ENCODE data around the gene DGKB.
"Not testable (repeated sequence)": the region's sequence is repeated elsewhere in the genome, so short reads cannot be mapped to it uniquely, and the experiment has no call there.

DGKB gene

DNA sequence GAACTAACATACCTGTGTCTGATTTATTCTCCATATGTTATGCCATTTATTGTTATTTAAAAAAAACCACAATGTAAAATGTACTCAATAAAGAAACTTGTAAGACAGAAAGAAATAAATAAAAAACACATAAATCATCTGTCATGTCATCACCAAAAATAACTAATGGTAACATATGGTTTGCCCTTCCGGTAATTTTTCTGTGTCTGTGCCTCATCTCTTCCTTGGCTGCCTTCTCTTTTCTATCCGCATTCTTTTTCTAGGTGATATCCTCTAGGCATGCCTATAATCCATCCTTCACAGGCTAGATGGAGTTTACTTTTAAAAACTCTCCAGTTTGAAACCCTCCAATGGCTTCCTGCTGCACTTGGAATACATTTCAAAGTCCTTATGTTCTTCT is 609.1 kb downstream of the DGKB start:
- DNase-seq (ENCODE audit: low read depth in 3 of 3) = no peak

DNA sequence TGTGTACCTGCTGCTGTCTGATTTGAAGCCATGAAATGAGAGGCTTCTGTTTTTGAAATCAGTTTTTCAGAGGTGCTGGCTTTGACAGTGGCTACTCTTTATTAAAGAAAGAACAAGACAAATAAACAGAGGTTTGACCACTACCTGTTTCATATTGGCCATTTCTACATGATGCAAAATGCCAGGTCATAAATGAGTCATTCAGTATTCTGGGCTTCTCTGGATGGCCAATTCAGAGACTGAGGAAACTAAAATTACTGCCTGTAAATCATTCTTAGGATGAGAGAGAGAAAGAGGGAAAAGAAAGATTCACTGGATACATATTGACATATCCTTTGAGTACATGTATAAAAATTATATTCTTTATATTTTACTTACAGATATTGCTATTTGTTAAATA is 609.8 kb downstream of the DGKB start:
- no peak for DNase-seq (ENCODE audit: low read depth in 3 of 3)

- DNase-seq (ENCODE audit: low read depth in 3 of 3) = no peak
Measured at GRCh38 chr7:14289957-14290356, 612.6 kb downstream of the DGKB start.

DNA sequence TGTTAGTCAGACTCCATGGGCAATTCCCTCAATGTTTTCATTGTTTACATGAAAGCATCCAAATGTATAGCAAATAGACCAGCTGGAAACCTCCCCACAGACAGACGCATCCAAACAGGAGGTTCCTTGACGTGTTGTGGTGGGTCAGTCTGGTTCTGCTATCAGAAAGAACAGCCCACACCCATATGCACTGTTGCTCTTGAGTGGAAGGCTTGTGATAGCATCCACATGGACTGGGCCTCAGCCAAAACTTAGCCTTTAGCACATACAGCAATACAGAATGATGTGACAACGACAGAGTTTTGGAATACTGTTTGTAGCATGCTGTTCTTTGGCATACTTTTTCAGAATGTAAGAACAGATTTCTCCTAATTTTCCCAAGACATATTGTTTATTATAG is 613.9 kb downstream of the DGKB start:
- no peak for DNase-seq (ENCODE audit: low read depth in 3 of 3)

DNA sequence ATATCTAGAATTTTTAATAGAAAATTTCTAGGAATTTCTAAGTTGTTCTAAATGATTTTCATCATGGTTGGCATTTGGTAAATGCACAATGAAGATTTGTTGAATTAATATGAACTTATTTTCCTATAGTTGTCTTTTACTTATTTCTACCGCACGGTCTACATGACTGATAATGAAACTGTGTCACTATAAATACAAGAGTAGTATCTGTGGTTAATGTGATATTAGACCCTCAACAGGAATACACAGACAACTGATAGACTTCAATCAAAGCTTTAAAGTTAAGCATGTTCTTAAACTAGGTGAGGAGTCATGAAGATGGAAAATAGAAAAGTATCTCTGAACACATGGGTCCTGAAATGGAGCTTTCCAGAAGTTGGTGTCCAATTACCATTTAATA is 615.2 kb downstream of the DGKB start:
- no peak for DNase-seq (ENCODE audit: low read depth in 3 of 3)

DNA sequence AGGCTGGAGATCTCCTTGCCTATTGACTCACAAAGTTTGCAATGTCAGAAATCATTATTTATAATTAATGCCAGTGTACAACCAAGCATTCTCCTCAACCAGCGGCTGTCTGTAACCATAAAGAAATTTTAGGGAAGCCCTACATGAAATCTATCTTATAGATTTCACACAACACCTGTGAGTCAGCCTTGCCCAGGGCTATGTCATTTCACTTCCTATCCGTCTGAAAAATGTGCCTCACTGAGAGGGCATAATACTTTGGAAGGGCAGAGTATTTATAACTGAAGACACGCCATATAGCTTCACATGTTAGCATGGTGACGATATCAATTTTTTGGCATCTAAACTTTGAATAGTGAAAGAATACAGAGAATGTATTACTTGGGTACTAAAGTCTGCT is 616.5 kb downstream of the DGKB start:
- DNase-seq (ENCODE audit: low read depth in 3 of 3) = no peak

GRCh38 chr7:14279065-14279871 is 623.3 kb downstream of the DGKB start:
- DNase-seq (ENCODE audit: low read depth in 3 of 3) = not testable (repeated sequence)

- DNase-seq (ENCODE audit: low read depth in 3 of 3) = no peak
Measured at GRCh38 chr7:14275356-14275755, 627.2 kb downstream of the DGKB start.

- DNase-seq (ENCODE audit: low read depth in 3 of 3) = no peak
Measured at GRCh38 chr7:14271441-14271840, 631.1 kb downstream of the DGKB start.

DNA sequence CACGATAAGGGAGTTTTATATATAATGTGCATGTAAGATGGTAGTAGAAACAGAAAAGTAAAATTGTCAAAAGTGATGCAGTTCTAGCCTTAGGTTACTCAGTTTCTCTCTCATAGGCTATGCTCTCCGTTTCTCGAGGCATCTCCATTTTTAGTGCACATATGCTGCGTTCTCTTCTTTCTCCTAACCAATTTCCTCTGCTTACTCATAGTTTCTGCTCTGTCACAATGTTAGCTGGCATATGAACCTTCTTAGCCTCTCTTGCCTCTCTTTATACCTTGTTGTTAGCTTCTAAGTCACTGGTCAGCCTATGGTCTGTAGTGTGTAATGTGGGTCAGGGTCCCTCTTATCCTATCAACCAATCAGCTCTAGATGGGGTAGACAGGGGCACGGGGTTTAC is 632.5 kb downstream of the DGKB start:
- no peak for DNase-seq (ENCODE audit: low read depth in 3 of 3)

- no peak for DNase-seq (ENCODE audit: low read depth in 3 of 3)
Measured at GRCh38 chr7:14260011-14260410, 642.5 kb downstream of the DGKB start.

DNA sequence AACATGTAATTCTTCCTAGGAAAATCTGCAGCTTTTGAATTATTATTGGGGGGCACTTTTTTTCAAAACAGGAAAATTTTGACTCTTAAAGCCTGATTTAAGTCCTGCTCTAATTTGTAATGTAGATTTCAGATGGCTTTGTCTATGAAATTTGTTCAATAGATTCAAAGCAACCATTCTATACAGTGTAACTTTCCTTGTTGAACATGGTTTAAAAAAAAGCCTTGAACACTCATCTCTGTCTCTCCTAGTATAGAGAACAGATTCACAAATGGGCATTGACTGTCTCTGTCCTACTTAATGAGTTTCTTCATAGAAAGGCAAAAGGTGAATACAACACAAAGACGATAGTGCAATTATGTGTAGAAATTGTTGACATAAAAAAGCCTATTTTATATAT is 643.7 kb downstream of the DGKB start:
- DNase-seq (ENCODE audit: low read depth in 3 of 3) = no peak

- no peak for DNase-seq (ENCODE audit: low read depth in 3 of 3)
Measured at GRCh38 chr7:14258441-14258840, 644.1 kb downstream of the DGKB start.

- DNase-seq (ENCODE audit: low read depth in 3 of 3) = no peak
Measured at GRCh38 chr7:14252458-14252857, 650.1 kb downstream of the DGKB start.

GRCh38 chr7:14242175-14242574 is 660.4 kb downstream of the DGKB start:
- DNase-seq (ENCODE audit: low read depth in 3 of 3) = no peak

GRCh38 chr7:14236834-14237233 is 665.7 kb downstream of the DGKB start:
- DNase-seq (ENCODE audit: low read depth in 3 of 3) = no peak

GRCh38 chr7:14235056-14235455 is 667.5 kb downstream of the DGKB start:
- no peak for DNase-seq (ENCODE audit: low read depth in 3 of 3)

DNA sequence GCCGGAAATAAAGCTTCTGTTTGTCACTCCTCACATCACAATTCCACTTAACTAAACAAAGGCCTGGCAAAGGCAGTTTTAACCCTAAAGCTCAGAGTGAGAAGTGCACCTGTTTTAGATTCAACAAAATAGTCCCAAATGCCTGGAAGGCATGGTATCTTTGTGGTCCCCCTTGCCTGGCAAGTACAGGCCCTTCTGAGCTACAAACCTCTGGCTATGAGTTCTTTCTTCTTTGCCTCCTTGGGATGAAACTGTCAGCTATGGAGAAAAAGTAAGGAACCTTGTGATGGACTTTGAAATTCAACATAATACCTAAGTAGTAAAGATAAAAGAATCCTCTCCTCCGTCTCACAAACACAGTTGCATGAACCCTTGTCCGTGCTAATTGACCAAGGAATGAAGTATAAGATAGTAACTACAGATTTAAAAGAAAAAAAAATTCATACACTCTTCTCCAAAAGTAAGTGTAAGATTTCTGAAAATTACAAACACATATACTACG is 668.6 kb downstream of the DGKB start:
- DNase-seq (ENCODE audit: low read depth in 3 of 3) = no peak

- DNase-seq (ENCODE audit: low read depth in 3 of 3) = no peak
Measured at GRCh38 chr7:14233076-14233867, 669.3 kb downstream of the DGKB start.

DNA sequence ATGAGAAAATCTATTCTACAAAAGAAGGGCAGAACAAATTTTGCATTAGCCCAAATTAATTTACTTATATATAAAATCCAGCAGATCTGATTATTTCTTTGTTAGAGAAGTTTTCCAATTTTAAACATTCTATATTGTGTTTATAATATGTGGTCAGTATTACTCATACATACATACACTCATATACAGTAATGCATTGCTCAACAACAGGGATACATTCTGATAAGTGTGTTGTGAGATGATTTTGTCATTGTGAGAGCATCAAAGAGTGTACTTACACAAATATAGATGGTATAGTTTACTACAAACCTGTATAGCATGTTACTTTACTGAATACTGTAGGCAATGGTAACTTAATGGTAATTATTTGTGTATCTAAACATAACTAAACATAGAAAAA is 673.5 kb downstream of the DGKB start:
- DNase-seq (ENCODE audit: low read depth in 3 of 3) = no peak

DNA sequence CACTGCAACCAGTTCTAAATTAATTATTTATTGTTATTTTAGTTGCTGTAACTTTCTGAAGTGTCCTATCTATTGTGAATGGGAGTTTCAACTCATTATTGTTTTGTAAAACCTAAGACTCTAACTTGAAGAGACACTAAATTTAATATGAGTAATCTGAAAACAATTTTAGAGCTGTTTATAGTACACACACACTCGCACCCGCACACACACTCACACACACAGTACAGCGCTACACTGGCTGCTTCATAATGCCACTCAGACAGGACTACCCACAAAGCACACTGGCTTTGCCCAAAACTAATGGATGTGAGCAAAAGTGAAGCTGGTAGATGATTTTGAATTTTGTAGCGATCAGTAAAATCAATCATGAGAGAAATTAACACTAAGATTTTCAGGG is 674.2 kb downstream of the DGKB start:
- DNase-seq (ENCODE audit: low read depth in 3 of 3) = no peak

DNA sequence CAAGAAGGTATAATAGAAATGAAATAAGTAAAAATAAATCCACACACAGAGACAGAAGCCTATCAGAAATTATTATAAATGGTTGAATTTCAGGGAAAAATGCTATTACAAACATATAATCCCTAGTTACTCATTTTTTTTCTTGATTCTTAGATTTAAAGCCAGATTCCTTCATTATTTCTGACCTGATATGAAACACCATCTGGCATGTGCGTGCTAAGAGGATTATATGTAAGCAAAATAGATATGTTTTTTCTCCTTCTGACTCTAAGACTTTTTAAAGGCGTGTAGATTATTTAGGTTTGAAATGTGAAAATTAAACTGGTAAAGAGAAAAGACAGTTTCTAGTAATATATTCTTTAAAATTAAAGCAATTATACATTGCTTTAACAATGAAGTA is 676.4 kb downstream of the DGKB start:
- DNase-seq (ENCODE audit: low read depth in 3 of 3) = no peak

DNA sequence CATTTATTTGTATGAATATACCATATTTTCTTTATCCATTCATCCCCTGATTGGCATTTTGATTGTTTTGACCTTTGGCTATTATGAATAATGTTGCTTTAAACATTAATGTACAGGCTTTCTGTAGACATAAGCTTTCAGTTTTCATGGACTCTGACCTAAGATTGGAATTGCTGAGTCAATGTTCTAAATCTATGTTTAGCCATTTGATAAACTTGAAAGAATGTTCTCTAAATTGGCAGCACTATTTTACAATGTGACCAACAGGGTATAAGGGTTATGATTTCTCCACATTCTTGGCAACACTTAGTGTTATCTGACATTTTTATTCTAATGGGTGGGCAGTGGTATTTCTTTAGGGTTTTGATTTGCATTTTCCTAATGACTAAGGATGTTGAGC is 683.4 kb downstream of the DGKB start:
- no peak for DNase-seq (ENCODE audit: low read depth in 3 of 3)

Data from stimulated activated CD4-positive, alpha-beta T cell treated with anti-CD3 and anti-CD28 coated beads, TNF-alpha, amount 100 ng/mL, for 48 hours (primary cell).